ENCODE results near the gene HSD11B1. TPM values are rescaled to one million over a fixed set of nuclear protein-coding genes. Genes with fewer than 3 reads are reported as not detected.
A peak's percentile ranks its signal among the peaks of the same experiment; 100 is the strongest.

HSD11B1 gene
- total RNA-seq, 1 donor from 2014 or later = not detected

GRCh38 chr1:209689477-209689876, 15.2 kb upstream of the HSD11B1 start:
- no peak overlapping the region for H3K27ac Mint-ChIP-seq (ENCODE audit: unreplicated experiment)
- H3K27me3 Mint-ChIP-seq (ENCODE audit: unreplicated experiment) = peaks cover 2% of the 10 kb centered on the region
- H3K36me3 Mint-ChIP-seq (ENCODE audit: low read depth, unreplicated experiment) = no peaks in the 10 kb centered on the region
- no peak overlapping the region for H3K4me3 Mint-ChIP-seq (ENCODE audit: unreplicated experiment)
- peaks cover 20% of the 10 kb centered on the region for H3K4me1 Mint-ChIP-seq (ENCODE audit: unreplicated experiment)
- no peak for DNase-seq (ENCODE audit: low spot score)
- no peaks in the 10 kb centered on the region for H3K9me3 Mint-ChIP-seq (ENCODE audit: unreplicated experiment)
- TF ChIP-seq CTCF (IDR thresholded peaks at IDR 0.05; ENCODE audit: unreplicated experiment) = no peak

GRCh38 chr1:209691237-209691636, 13.4 kb upstream of the HSD11B1 start:
- no peak overlapping the region for H3K27ac Mint-ChIP-seq (ENCODE audit: unreplicated experiment)
- TF ChIP-seq CTCF (IDR thresholded peaks at IDR 0.05; ENCODE audit: unreplicated experiment) = no peak
- peaks cover 12% of the 10 kb centered on the region for H3K4me1 Mint-ChIP-seq (ENCODE audit: unreplicated experiment)
- no peak for DNase-seq (ENCODE audit: low spot score)
- H3K4me3 Mint-ChIP-seq (ENCODE audit: unreplicated experiment) = no peak overlapping the region
- no peaks in the 10 kb centered on the region for H3K9me3 Mint-ChIP-seq (ENCODE audit: unreplicated experiment)
- no peaks in the 10 kb centered on the region for H3K36me3 Mint-ChIP-seq (ENCODE audit: low read depth, unreplicated experiment)
- peaks cover 3% of the 10 kb centered on the region for H3K27me3 Mint-ChIP-seq (ENCODE audit: unreplicated experiment)

GRCh38 chr1:209692296-209692695, 12.3 kb upstream of the HSD11B1 start:
- DNase-seq (ENCODE audit: low spot score) = no peak
- TF ChIP-seq CTCF (IDR thresholded peaks at IDR 0.05; ENCODE audit: unreplicated experiment) = no peak
- Mint-ChIP-seq H3K27ac (ENCODE audit: unreplicated experiment) (no peak overlapping the region), H3K4me3 (ENCODE audit: unreplicated experiment) (no peak overlapping the region), H3K27me3 (ENCODE audit: unreplicated experiment) (peaks cover 5% of the 10 kb centered on the region), H3K36me3 (ENCODE audit: low read depth, unreplicated experiment) (no peaks in the 10 kb centered on the region), H3K9me3 (ENCODE audit: unreplicated experiment) (no peaks in the 10 kb centered on the region), H3K4me1 (ENCODE audit: unreplicated experiment) (peaks cover 7% of the 10 kb centered on the region)

GRCh38 chr1:209692745-209693504, 11.7 kb upstream of the HSD11B1 start:
- no peaks in the 10 kb centered on the region for H3K36me3 Mint-ChIP-seq (ENCODE audit: low read depth, unreplicated experiment)
- H3K9me3 Mint-ChIP-seq (ENCODE audit: unreplicated experiment) = no peaks in the 10 kb centered on the region
- peak; percentile 79 for TF ChIP-seq CTCF (IDR thresholded peaks at IDR 0.05; ENCODE audit: unreplicated experiment)
- H3K27me3 Mint-ChIP-seq (ENCODE audit: unreplicated experiment) = peaks cover 5% of the 10 kb centered on the region
- H3K4me1 Mint-ChIP-seq (ENCODE audit: unreplicated experiment) = peaks cover 7% of the 10 kb centered on the region
- no peak overlapping the region for H3K27ac Mint-ChIP-seq (ENCODE audit: unreplicated experiment)
- peak; percentile 80 for DNase-seq (ENCODE audit: low spot score)
- H3K4me3 Mint-ChIP-seq (ENCODE audit: unreplicated experiment) = no peak overlapping the region

GRCh38 chr1:209696673-209697072, 8.0 kb upstream of the HSD11B1 start:
- TF ChIP-seq CTCF (IDR thresholded peaks at IDR 0.05; ENCODE audit: unreplicated experiment) = no peak
- Mint-ChIP-seq H3K4me1 (ENCODE audit: unreplicated experiment) (peaks cover 7% of the 10 kb centered on the region), H3K36me3 (ENCODE audit: low read depth, unreplicated experiment) (no peaks in the 10 kb centered on the region), H3K9me3 (ENCODE audit: unreplicated experiment) (no peaks in the 10 kb centered on the region), H3K27ac (ENCODE audit: unreplicated experiment) (no peak overlapping the region), H3K4me3 (ENCODE audit: unreplicated experiment) (no peak overlapping the region), H3K27me3 (ENCODE audit: unreplicated experiment) (peaks cover 5% of the 10 kb centered on the region)
- DNase-seq (ENCODE audit: low spot score) = no peak

Measured in endothelial cell (in vitro differentiated cells).